ENCODE results near the gene DNAJB14. TPM values are rescaled to one million over a fixed set of nuclear protein-coding genes. Genes with fewer than 3 reads are reported as not detected.

DNAJB14 gene
- total and polyA plus RNA-seq, 2 experiments from 2014 or later, result 24.9 to 27.3 TPM

DNA sequence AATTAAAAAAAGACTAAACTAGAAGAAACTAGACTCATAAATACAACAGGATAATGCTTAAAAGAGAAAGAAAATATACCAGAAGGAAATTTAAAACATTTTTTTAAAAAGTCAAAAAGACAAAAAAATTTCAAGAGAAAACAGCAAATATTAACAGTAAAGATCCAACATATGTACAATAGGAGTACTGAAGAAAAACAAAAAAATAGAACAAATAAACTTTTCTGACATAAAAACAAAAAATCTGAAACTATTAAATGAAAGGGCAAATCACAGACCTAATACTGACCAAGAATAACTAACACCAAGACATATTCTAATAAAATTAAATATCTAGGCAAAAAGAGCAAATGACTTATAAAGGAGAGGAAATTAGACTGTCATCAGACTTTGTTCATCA, 11.5 kb downstream of the DNAJB14 start (continued):
- TF ChIP-seq, protein P1, sequence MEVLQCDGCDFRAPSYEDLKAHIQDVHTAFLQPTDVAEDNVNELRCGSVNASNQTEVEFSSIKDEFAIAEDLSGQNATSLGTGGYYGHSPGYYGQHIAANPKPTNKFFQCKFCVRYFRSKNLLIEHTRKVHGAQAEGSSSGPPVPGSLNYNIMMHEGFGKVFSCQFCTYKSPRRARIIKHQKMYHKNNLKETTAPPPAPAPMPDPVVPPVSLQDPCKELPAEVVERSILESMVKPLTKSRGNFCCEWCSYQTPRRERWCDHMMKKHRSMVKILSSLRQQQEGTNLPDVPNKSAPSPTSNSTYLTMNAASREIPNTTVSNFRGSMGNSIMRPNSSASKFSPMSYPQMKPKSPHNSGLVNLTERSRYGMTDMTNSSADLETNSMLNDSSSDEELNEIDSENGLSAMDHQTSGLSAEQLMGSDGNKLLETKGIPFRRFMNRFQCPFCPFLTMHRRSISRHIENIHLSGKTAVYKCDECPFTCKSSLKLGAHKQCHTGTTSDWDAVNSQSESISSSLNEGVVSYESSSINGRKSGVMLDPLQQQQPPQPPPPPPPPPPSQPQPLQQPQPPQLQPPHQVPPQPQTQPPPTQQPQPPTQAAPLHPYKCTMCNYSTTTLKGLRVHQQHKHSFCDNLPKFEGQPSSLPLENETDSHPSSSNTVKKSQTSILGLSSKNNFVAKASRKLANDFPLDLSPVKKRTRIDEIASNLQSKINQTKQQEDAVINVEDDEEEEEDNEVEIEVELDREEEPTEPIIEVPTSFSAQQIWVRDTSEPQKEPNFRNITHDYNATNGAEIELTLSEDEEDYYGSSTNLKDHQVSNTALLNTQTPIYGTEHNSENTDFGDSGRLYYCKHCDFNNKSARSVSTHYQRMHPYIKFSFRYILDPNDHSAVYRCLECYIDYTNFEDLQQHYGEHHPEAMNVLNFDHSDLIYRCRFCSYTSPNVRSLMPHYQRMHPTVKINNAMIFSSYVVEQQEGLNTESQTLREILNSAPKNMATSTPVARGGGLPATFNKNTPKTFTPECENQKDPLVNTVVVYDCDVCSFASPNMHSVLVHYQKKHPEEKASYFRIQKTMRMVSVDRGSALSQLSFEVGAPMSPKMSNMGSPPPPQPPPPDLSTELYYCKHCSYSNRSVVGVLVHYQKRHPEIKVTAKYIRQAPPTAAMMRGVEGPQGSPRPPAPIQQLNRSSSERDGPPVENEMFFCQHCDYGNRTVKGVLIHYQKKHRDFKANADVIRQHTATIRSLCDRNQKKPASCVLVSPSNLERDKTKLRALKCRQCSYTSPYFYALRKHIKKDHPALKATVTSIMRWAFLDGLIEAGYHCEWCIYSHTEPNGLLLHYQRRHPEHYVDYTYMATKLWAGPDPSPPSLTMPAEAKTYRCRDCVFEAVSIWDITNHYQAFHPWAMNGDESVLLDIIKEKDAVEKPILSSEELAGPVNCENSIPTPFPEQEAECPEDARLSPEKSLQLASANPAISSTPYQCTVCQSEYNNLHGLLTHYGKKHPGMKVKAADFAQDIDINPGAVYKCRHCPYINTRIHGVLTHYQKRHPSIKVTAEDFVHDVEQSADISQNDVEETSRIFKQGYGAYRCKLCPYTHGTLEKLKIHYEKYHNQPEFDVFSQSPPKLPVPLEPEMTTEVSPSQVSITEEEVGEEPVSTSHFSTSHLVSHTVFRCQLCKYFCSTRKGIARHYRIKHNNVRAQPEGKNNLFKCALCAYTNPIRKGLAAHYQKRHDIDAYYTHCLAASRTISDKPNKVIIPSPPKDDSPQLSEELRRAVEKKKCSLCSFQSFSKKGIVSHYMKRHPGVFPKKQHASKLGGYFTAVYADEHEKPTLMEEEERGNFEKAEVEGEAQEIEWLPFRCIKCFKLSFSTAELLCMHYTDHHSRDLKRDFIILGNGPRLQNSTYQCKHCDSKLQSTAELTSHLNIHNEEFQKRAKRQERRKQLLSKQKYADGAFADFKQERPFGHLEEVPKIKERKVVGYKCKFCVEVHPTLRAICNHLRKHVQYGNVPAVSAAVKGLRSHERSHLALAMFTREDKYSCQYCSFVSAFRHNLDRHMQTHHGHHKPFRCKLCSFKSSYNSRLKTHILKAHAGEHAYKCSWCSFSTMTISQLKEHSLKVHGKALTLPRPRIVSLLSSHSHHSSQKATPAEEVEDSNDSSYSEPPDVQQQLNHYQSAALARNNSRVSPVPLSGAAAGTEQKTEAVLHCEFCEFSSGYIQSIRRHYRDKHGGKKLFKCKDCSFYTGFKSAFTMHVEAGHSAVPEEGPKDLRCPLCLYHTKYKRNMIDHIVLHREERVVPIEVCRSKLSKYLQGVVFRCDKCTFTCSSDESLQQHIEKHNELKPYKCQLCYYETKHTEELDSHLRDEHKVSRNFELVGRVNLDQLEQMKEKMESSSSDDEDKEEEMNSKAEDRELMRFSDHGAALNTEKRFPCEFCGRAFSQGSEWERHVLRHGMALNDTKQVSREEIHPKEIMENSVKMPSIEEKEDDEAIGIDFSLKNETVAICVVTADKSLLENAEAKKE (CRISPR knock-in tag; IDR thresholded peaks at IDR 0.05), result no peak
- TF ChIP-seq ZNF114 (CRISPR knock-in tag; IDR thresholded peaks at IDR 0.05) (no peak), EZH2 (IDR thresholded peaks at IDR 0.05; ENCODE audit: low read depth, unreplicated experiment) (no peak)
- TF ChIP-seq, protein P2, sequence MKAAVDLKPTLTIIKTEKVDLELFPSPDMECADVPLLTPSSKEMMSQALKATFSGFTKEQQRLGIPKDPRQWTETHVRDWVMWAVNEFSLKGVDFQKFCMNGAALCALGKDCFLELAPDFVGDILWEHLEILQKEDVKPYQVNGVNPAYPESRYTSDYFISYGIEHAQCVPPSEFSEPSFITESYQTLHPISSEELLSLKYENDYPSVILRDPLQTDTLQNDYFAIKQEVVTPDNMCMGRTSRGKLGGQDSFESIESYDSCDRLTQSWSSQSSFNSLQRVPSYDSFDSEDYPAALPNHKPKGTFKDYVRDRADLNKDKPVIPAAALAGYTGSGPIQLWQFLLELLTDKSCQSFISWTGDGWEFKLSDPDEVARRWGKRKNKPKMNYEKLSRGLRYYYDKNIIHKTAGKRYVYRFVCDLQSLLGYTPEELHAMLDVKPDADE (IDR thresholded peaks at IDR 0.05), result no peak

DNA sequence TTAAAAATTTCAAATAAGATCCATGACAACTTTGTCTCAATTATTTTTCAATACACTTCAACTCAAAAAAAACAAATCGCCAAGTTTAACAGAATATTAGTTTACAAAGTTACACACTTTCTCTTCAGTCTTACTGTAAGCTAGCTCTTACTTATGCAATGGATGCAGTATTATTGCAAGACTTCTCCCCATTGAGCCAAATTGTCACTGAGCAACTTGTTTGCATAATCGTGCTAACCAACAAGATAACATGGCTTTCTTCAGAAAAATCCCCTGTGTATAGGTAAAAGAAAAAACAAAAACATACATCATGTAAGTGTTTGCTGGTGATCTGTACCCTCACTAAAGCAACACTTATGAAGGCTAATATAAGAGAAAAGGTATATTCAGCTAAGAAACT, 18.9 kb downstream of the DNAJB14 start:
- no peak for ATAC-seq
- H3K4me3 Mint-ChIP-seq, result no peak overlapping the region
- no peaks in the 10 kb centered on the region for H3K27me3 ChIP-seq (ENCODE audit: insufficient read depth)
- H3K9me3 Mint-ChIP-seq, result no peaks in the 10 kb centered on the region
- H3K4me3 ChIP-seq, result no peak overlapping the region
- H3K27ac ChIP-seq (ENCODE audit: low read depth), result no peak overlapping the region
- H4K20me1 ChIP-seq (replicated peaks; ENCODE audit: insufficient read depth), result no peaks in the 10 kb centered on the region
- H3K36me3 Mint-ChIP-seq (ENCODE audit: low read depth), result peaks cover 9% of the 10 kb centered on the region; the same call in 2 of the 3 replicates
- peaks cover 44% of the 10 kb centered on the region for H3K79me2 ChIP-seq (replicated peaks; ENCODE audit: insufficient read depth)
- H3K4me1 Mint-ChIP-seq, result no peaks in the 10 kb centered on the region
- TF ChIP-seq STAT1 (IDR thresholded peaks at IDR 0.05; ENCODE audit: unreplicated experiment), result no peak
- no peak for TF ChIP-seq JUNB (IDR thresholded peaks at IDR 0.05; ENCODE audit: unreplicated experiment)
- TF ChIP-seq NANOG (IDR thresholded peaks at IDR 0.05; ENCODE audit: borderline replicate concordance), result no peak
- TF ChIP-seq, protein P3, sequence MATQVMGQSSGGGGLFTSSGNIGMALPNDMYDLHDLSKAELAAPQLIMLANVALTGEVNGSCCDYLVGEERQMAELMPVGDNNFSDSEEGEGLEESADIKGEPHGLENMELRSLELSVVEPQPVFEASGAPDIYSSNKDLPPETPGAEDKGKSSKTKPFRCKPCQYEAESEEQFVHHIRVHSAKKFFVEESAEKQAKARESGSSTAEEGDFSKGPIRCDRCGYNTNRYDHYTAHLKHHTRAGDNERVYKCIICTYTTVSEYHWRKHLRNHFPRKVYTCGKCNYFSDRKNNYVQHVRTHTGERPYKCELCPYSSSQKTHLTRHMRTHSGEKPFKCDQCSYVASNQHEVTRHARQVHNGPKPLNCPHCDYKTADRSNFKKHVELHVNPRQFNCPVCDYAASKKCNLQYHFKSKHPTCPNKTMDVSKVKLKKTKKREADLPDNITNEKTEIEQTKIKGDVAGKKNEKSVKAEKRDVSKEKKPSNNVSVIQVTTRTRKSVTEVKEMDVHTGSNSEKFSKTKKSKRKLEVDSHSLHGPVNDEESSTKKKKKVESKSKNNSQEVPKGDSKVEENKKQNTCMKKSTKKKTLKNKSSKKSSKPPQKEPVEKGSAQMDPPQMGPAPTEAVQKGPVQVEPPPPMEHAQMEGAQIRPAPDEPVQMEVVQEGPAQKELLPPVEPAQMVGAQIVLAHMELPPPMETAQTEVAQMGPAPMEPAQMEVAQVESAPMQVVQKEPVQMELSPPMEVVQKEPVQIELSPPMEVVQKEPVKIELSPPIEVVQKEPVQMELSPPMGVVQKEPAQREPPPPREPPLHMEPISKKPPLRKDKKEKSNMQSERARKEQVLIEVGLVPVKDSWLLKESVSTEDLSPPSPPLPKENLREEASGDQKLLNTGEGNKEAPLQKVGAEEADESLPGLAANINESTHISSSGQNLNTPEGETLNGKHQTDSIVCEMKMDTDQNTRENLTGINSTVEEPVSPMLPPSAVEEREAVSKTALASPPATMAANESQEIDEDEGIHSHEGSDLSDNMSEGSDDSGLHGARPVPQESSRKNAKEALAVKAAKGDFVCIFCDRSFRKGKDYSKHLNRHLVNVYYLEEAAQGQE (IDR thresholded peaks at IDR 0.05; ENCODE audit: unreplicated experiment), result no peak
- TF ChIP-seq, protein P4, sequence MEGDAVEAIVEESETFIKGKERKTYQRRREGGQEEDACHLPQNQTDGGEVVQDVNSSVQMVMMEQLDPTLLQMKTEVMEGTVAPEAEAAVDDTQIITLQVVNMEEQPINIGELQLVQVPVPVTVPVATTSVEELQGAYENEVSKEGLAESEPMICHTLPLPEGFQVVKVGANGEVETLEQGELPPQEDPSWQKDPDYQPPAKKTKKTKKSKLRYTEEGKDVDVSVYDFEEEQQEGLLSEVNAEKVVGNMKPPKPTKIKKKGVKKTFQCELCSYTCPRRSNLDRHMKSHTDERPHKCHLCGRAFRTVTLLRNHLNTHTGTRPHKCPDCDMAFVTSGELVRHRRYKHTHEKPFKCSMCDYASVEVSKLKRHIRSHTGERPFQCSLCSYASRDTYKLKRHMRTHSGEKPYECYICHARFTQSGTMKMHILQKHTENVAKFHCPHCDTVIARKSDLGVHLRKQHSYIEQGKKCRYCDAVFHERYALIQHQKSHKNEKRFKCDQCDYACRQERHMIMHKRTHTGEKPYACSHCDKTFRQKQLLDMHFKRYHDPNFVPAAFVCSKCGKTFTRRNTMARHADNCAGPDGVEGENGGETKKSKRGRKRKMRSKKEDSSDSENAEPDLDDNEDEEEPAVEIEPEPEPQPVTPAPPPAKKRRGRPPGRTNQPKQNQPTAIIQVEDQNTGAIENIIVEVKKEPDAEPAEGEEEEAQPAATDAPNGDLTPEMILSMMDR (conservative IDR thresholded peaks at IDR 0.05; ENCODE audit: low read depth in 2 of 2), result no peak
- TF ChIP-seq CREB1 (CRISPR knock-in tag; IDR thresholded peaks at IDR 0.05; ENCODE audit: low read depth), result no peak
- no peak for TF ChIP-seq POLR2AphosphoS5 (IDR thresholded peaks at IDR 0.05; ENCODE audit: low read depth)
- TF ChIP-seq EZH2phosphoT487 (IDR thresholded peaks at IDR 0.05; ENCODE audit: unreplicated experiment), result no peak
- TF ChIP-seq ZNF331 (CRISPR knock-in tag; IDR thresholded peaks at IDR 0.05; ENCODE audit: low read depth), result no peak
- no peaks in the 10 kb centered on the region for H3K4me1 ChIP-seq (ENCODE audit: insufficient read depth)
- no peaks in the 10 kb centered on the region; the same call in 1 of the 2 replicates for H3K36me3 ChIP-seq (ENCODE audit: insufficient read depth)
- DNase-seq (ENCODE audit: low spot score), result no peak
- no peaks in the 10 kb centered on the region for H3F3A ChIP-seq (replicated peaks; ENCODE audit: low read depth)
- no peak overlapping the region for H2AFZ ChIP-seq
- no peak overlapping the region for H3K4me2 ChIP-seq
- no peaks in the 10 kb centered on the region for H3K9me2 ChIP-seq (ENCODE audit: insufficient read depth)
- H3K27me3 Mint-ChIP-seq (ENCODE audit: insufficient read depth, low read depth, poor library complexity), result peaks cover 1% of the 10 kb centered on the region
- H3K27ac Mint-ChIP-seq, result no peak overlapping the region
